DND-41 (cell line): ENCODE measurements around the gene SHMT2.

ENCODE experiments used
- CTCF ChIP-seq: IDR thresholded peaks from 2 replicates; pipeline ENCODE4 v1.5.1; 2012; ENCODE audit warnings: borderline replicate concordance, low read length, moderate library complexity, mild to moderate bottlenecking; ENCODE audit not compliant: poor library complexity, severe bottlenecking; ENCODE audit errors: extremely low read depth
- EZH2 ChIP-seq: IDR thresholded peaks from 3 replicates; pipeline ENCODE4 v1.6.1; 2012; ENCODE audit warnings: borderline replicate concordance, low read depth, mild to moderate bottlenecking, moderate library complexity, low read length, inconsistent platforms; ENCODE audit not compliant: severe bottlenecking

GRCh38 chr12:57225680-57226210 lies 3.8 kb upstream of the SHMT2 start:
- no peak for TF ChIP-seq CTCF
- no peak for TF ChIP-seq EZH2
